HepG2 (cell line): ENCODE measurements around the gene SRSF2. TPM values are rescaled to one million over a fixed set of nuclear protein-coding genes. Genes with fewer than 3 reads are reported as not detected.

ENCODE experiments used
- CBX2 ChIP-seq, 2 experiments: fragments of 200-600 bp in 1 of 2; sonication (generic); formaldehyde crosslinking in 1 of 2; IDR thresholded peaks; 2 replicates each; pipeline versions ENCODE4 v1.7.0 to v1.8.1; 2018 to 2022; ENCODE audit warnings: low read depth in 2 of 2, low read length in 1 of 2, mild to moderate bottlenecking in 1 of 2, missing genetic modification reagents in 1 of 2
- CHD2 ChIP-seq: IDR thresholded peaks from 2 replicates; pipeline ENCODE4 v1.6.1; 2011; ENCODE audit warnings: low read depth, low read length, improper control_type of control experiment
- FOXK1 ChIP-seq: sonication (generic); formaldehyde crosslinking; IDR thresholded peaks from 2 replicates; pipeline ENCODE4 v1.4.0; 2020; ENCODE audit warnings: low read depth, missing genetic modification reagents, borderline replicate concordance
- FOXO4 ChIP-seq: sonication (generic); formaldehyde crosslinking; conservative IDR thresholded peaks from 2 replicates; pipeline ENCODE4 v1.8.1; 2023; ENCODE audit warnings: missing genetic modification reagents
- GFI1 ChIP-seq: sonication (generic); formaldehyde crosslinking; IDR thresholded peaks from 2 replicates; pipeline ENCODE4 v1.5.0; 2020; ENCODE audit warnings: missing genetic modification reagents, mild to moderate bottlenecking, borderline replicate concordance
- KDM5B ChIP-seq: sonication (generic); formaldehyde crosslinking; IDR thresholded peaks from 2 replicates; pipeline ENCODE4 v1.4.0; 2020; ENCODE audit warnings: missing genetic modification reagents, mild to moderate bottlenecking, borderline replicate concordance
- KIAA2018 ChIP-seq: sonication (generic); formaldehyde crosslinking; IDR thresholded peaks from 2 replicates; pipeline ENCODE4 v1.5.0; 2020; ENCODE audit warnings: mild to moderate bottlenecking, missing genetic modification reagents, borderline replicate concordance
- MAFK ChIP-seq, 2 experiments: IDR thresholded peaks in 1 of 2; conservative IDR thresholded peaks in 1 of 2; 2 replicates each; pipeline ENCODE4 v1.6.1; 2011; ENCODE audit warnings: improper control_type of control experiment in 2 of 2, low read length in 2 of 2
- MIER3 ChIP-seq: IDR thresholded peaks from 2 replicates; pipeline ENCODE4 v1.6.1; 2016; ENCODE audit warnings: missing compliant biosample characterization, borderline replicate concordance
- PATZ1 ChIP-seq: sonication (generic); formaldehyde crosslinking; IDR thresholded peaks from 2 replicates; pipeline ENCODE4 v1.4.0; 2020; ENCODE audit warnings: missing genetic modification reagents
- SNAI1 ChIP-seq: sonication (generic); formaldehyde crosslinking; IDR thresholded peaks from 2 replicates; pipeline ENCODE4 v1.5.0; 2020; ENCODE audit warnings: mild to moderate bottlenecking, missing genetic modification reagents, borderline replicate concordance
- SOX6 ChIP-seq, 2 experiments: fragments of 450-650 bp in 1 of 2; sonication (generic) in 1 of 2; formaldehyde crosslinking in 1 of 2; IDR thresholded peaks; 2 replicates each; pipeline versions ENCODE4 v1.4.0 to v1.6.1; 2017 to 2020; ENCODE audit warnings: antibody characterized with exemption in 1 of 2, mild to moderate bottlenecking in 1 of 2, missing genetic modification reagents in 1 of 2
- ZNF570 ChIP-seq: sonication (generic); formaldehyde crosslinking; IDR thresholded peaks from 2 replicates; pipeline ENCODE4 v1.4.0; 2020; ENCODE audit warnings: mild to moderate bottlenecking, missing genetic modification reagents, borderline replicate concordance
- ZNF790 ChIP-seq: sonication (generic); formaldehyde crosslinking; IDR thresholded peaks from 2 replicates; pipeline ENCODE4 v1.8.0; 2022; ENCODE audit warnings: missing genetic modification reagents, mild to moderate bottlenecking, borderline replicate concordance
- polyA plus RNA-seq, 8 experiments: library from polyadenylated mRNA; depleted of rRNA in 3 of 8; stranded (reverse) in 7 of 8; unstranded in 1 of 8; fragments of >200 nt; fragmentation: Illumina TruSeq in 4 of 8; extraction: Trizol in 4 of 8; gene quantifications; 2 replicates each; pipeline versions ENCODE4 v1.2.1 to v1.2.3, GENCODE V29; 2011 to 2016; ENCODE audit warnings: low read depth in 4 of 8, missing spikeins in 1 of 8, mixed read lengths in 1 of 8; ENCODE audit not compliant: insufficient read depth in 1 of 8
- total RNA-seq, 5 experiments: library from RNA; depleted of rRNA; stranded (reverse); fragments of >200 nt; fragmentation: Illumina TruSeq; extraction: Trizol; gene quantifications; 2 replicates each; pipeline ENCODE4 v1.2.3, GENCODE V29; 2016; ENCODE audit warnings: low read depth in 1 of 5

The SRSF2 gene
- total and polyA plus RNA-seq, 2 of the 13 experiments (the other 11 are each of a cell fraction or from before 2014, with no cell fraction given) = 306 to 319 TPM

GRCh38 chr17:76737676-76738467 lies 741 bp upstream of the SRSF2 start, which contains the start of gene MFSD11 (continued):
- TF ChIP-seq FOXO4 (CRISPR knock-in tag) (no peak), MIER3 (CRISPR knock-in tag) (peak; percentile 56; the same call in 1 of the 2 replicates), PATZ1 (peak; percentile 65; the same call in 1 of the 2 replicates), SOX6 (IDR thresholded peaks at IDR 0.05) (no peak), SOX6 (CRISPR knock-in tag; IDR thresholded peaks at IDR 0.05) (no peak), KDM5B (CRISPR knock-in tag) (peak; percentile 54; the same call in 1 of the 2 replicates), GFI1 (CRISPR knock-in tag) (no peak), FOXK1 (CRISPR knock-in tag) (peak; percentile 10; the same call in 1 of the 2 replicates), SNAI1 (CRISPR knock-in tag) (no peak), MAFK (conservative IDR thresholded peaks at IDR 0.05 in 1 of 2, IDR thresholded peaks at IDR 0.05 in 1 of 2; ENCODE audit: low read length in 2 of 2) (no peak), ZNF570 (peak; percentile 43; the same call in 1 of the 2 replicates), CBX2 (IDR thresholded peaks at IDR 0.05; ENCODE audit: low read depth, low read length) (no peak), CBX2 (CRISPR knock-in tag; IDR thresholded peaks at IDR 0.05; ENCODE audit: low read depth) (no peak), CHD2 (peak; percentile 42; the same call in 1 of the 2 replicates), ZNF790 (CRISPR knock-in tag) (peak; percentile 51; the same call in 1 of the 2 replicates), KIAA2018 (no peak)
